ENCODE results near the gene DNER. TPM values are rescaled to one million over a fixed set of nuclear protein-coding genes. Genes with fewer than 3 reads are reported as not detected.

Gene DNER, protein sequence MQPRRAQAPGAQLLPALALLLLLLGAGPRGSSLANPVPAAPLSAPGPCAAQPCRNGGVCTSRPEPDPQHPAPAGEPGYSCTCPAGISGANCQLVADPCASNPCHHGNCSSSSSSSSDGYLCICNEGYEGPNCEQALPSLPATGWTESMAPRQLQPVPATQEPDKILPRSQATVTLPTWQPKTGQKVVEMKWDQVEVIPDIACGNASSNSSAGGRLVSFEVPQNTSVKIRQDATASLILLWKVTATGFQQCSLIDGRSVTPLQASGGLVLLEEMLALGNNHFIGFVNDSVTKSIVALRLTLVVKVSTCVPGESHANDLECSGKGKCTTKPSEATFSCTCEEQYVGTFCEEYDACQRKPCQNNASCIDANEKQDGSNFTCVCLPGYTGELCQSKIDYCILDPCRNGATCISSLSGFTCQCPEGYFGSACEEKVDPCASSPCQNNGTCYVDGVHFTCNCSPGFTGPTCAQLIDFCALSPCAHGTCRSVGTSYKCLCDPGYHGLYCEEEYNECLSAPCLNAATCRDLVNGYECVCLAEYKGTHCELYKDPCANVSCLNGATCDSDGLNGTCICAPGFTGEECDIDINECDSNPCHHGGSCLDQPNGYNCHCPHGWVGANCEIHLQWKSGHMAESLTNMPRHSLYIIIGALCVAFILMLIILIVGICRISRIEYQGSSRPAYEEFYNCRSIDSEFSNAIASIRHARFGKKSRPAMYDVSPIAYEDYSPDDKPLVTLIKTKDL
- total RNA-seq (2013; cell fraction: nucleolus; rRNA removed), result not detected in 2 replicates
- total RNA-seq (2014; rRNA removed) (not detected in 2 replicates), total RNA-seq (2014; rRNA removed; fragmentation: Illumina TruSeq; extraction: Trizol) (not detected in 2 replicates), total RNA-seq (2021) (not detected in 2 replicates), polyA plus RNA-seq (2011; rRNA removed) (not detected in 2 replicates), polyA plus RNA-seq (2014; fragmentation: Illumina TruSeq; extraction: Trizol) (not detected in 2 replicates), polyA plus RNA-seq (2014; fragmentation: Nextera tagmentation; extraction: Ambion mirVana) (under 1 TPM; 0.07 to 0.08 TPM), polyA plus RNA-seq (2014; rRNA removed) (not detected in 2 replicates), polyA plus RNA-seq (2016; fragmentation: Nextera tagmentation; extraction: Ambion mirVana) (under 1 TPM in 1 of 2 experiments, not detected in 1; 0.04 TPM), polyA minus RNA-seq (2011; rRNA and poly(A)+ RNA removed) (not detected in 2 replicates), Bru-seq, nascent RNA (percentile 1 among the genes with signal in this experiment), BruChase-seq, experiment 1, labeled RNA remaining after a 6-hour chase (percentile 3 among the genes with signal in this experiment), BruChase-seq, experiment 2, labeled RNA remaining after a 2-hour chase (percentile 5 among the genes with signal in this experiment)
- not detected for polyA plus RNA-seq (2011; ENCODE audit: low read depth)
- not detected in 2 replicates for polyA plus RNA-seq (2011; cell fraction: cytosol; rRNA removed)
- not detected in 2 replicates for polyA plus RNA-seq (2011; cell fraction: nucleus; rRNA removed)
- polyA plus RNA-seq (2012), result not detected in 2 replicates
- not detected in 2 replicates for polyA minus RNA-seq (2011; cell fraction: cytosol; rRNA and poly(A)+ RNA removed)
- 0.10 TPM in 1 of 2 replicates, not detected in the other for polyA minus RNA-seq (2011; cell fraction: nucleus; rRNA and poly(A)+ RNA removed)
- long read RNA-seq, experiment 1, result 0 reads
- long read RNA-seq, experiment 2, partial matches to known transcripts, result 0 of 1 reads
- long read RNA-seq, experiment 2, other reads (novel, unspliced or antisense), result 1 of 1 reads

DNA sequence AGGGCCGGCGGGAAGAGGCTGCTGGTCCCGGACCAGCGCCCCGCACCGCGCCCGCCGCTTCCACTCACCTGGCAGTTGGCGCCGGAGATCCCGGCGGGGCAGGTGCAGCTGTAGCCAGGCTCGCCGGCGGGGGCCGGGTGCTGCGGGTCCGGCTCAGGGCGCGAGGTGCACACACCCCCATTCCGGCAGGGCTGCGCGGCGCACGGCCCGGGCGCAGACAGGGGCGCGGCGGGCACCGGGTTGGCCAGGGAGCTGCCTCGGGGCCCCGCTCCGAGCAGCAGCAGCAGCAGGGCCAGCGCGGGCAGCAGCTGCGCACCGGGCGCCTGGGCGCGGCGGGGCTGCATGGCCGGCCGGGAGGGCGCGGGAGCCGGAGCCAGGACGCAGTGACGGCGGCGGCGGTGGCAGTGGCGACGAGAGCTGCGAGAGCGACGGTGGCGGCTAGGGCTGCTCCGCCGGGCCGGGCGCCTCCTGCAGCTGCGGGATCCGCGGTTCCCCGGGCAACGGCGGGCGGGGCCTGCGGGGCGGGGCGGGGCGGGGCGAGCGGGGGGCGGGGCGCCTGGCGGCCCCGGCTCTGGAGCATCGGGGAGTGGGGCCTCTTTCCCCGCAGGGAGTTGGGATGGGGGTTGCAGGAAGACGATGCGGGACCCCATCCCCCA, at the start of gene DNER:
Gene DNER (minus strand): TSS at position 476 of the 656 bp plus-strand sequence. CDS start 132 bp downstream, at position 344.
- Histone ChIP-seq H3K27me3 (replicated peaks in 1 of 2; ENCODE audit: control insufficient read depth in 2 of 2, insufficient read depth in 2 of 2, low read length in 1 of 2) (peaks cover 8 to 39% of the 10 kb centered on the region in 2 experiments), H3K4me1 (ENCODE audit: control insufficient read depth, insufficient read depth, low read length) (no peaks in the 10 kb centered on the region), H3K9ac (ENCODE audit: control insufficient read depth, insufficient read depth, low read length) (no peak within 1 kb of the TSS), H4K20me1 (ENCODE audit: control insufficient read depth, insufficient read depth) (no peaks in the 10 kb centered on the region), H3K9me3 (replicated peaks; ENCODE audit: control insufficient read depth, insufficient read depth, low read length) (no peaks in the 10 kb centered on the region), H2AFZ (ENCODE audit: control insufficient read depth, low read depth, low read length) (no peak within 1 kb of the TSS), H3K36me3 (ENCODE audit: control insufficient read depth in 2 of 2, insufficient read depth in 2 of 2, low read length in 1 of 2) (no peaks in the 10 kb centered on the region), H3K4me3 (no peak within 1 kb of the TSS), H3K79me2 (ENCODE audit: control insufficient read depth, insufficient read depth, low read length) (no peaks in the 10 kb centered on the region), H3K27ac (ENCODE audit: control insufficient read depth, insufficient read depth) (no peak within 1 kb of the TSS), H3K4me2 (ENCODE audit: control insufficient read depth, insufficient read depth) (peak within 1 kb of the TSS; percentile 90)
- no TSS peak for BruUV-seq (replicated peaks)
- POLR2A ChIA-PET, result no interaction called here
- 3% methylated on average over 41 of the region's 84 CpGs for WGBS (ENCODE audit: insufficient coverage, insufficient replicate concordance, low lambda C conversion rate, missing lambda C conversion rate)
- RAD21 ChIA-PET (ENCODE audit: unreplicated experiment), result no interaction called here
- SMC1A ChIA-PET (ENCODE audit: uncharacterized antibody, unreplicated experiment), result no interaction called here
- in situ Hi-C loops (cut with MboI) (no loop called here), intact Hi-C loops (cut with micrococcal nuclease; ENCODE audit: unreplicated experiment) (no loop called here)
- FAIRE-seq (no peak), ATAC-seq (peak; percentile 78), DNase-seq (ENCODE audit: low read depth, low spot score) (no peak)
- CTCF ChIA-PET, result interaction anchor here (0.9 kb wide), 1 partner anchor 280 kb away, joined by 3 read pairs; no protein-coding TSS in a partner anchor
- no peak for TF ChIP-seq ZNF622 (IDR thresholded peaks at IDR 0.05)
- no peak for TF ChIP-seq LARP7 (IDR thresholded peaks at IDR 0.05)
- TF ChIP-seq YBX1 (IDR thresholded peaks at IDR 0.05), result no peak
- no peak for TF ChIP-seq MTA3 (IDR thresholded peaks at IDR 0.05; ENCODE audit: borderline replicate concordance, low read length)
- TF ChIP-seq, protein P1, sequence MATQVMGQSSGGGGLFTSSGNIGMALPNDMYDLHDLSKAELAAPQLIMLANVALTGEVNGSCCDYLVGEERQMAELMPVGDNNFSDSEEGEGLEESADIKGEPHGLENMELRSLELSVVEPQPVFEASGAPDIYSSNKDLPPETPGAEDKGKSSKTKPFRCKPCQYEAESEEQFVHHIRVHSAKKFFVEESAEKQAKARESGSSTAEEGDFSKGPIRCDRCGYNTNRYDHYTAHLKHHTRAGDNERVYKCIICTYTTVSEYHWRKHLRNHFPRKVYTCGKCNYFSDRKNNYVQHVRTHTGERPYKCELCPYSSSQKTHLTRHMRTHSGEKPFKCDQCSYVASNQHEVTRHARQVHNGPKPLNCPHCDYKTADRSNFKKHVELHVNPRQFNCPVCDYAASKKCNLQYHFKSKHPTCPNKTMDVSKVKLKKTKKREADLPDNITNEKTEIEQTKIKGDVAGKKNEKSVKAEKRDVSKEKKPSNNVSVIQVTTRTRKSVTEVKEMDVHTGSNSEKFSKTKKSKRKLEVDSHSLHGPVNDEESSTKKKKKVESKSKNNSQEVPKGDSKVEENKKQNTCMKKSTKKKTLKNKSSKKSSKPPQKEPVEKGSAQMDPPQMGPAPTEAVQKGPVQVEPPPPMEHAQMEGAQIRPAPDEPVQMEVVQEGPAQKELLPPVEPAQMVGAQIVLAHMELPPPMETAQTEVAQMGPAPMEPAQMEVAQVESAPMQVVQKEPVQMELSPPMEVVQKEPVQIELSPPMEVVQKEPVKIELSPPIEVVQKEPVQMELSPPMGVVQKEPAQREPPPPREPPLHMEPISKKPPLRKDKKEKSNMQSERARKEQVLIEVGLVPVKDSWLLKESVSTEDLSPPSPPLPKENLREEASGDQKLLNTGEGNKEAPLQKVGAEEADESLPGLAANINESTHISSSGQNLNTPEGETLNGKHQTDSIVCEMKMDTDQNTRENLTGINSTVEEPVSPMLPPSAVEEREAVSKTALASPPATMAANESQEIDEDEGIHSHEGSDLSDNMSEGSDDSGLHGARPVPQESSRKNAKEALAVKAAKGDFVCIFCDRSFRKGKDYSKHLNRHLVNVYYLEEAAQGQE (IDR thresholded peaks at IDR 0.05; ENCODE audit: low read depth, low read length), result no peak
- peak; percentile 63 for TF ChIP-seq HDAC6 (IDR thresholded peaks at IDR 0.05; ENCODE audit: unreplicated experiment)
- no peak for TF ChIP-seq CREB1 (IDR thresholded peaks at IDR 0.05; ENCODE audit: low read depth)
- TF ChIP-seq SUZ12 (IDR thresholded peaks at IDR 0.05; ENCODE audit: unreplicated experiment), result peak; percentile 94
- TF ChIP-seq STAT3 (IDR thresholded peaks at IDR 0.05; ENCODE audit: low read depth, low read length), result no peak
